Panc1 (cell line): ENCODE results near the gene RFX2. TPM values are rescaled to one million over a fixed set of nuclear protein-coding genes. Genes with fewer than 3 reads are reported as not detected.

Experiments
- ATAC-seq: fragments of 200-7000 bp; cut with Tn5 transposase; 2 replicates; pipeline ENCODE4 v1.9.1; 2020; ENCODE audit warnings: mild to moderate bottlenecking, moderate library complexity
- BruUV-seq: library from RNA; stranded (reverse); fragments of 400-500 nt; replicated peaks from 2 replicates; lab custom pipeline; 2021; lab: Mats Ljungman, UMichigan
- CTCF ChIA-PET: fragments of 300-600 bp; sonication (Branson Sonifier 250); formaldehyde crosslinking; loops from one replicate; lab custom pipeline; 2022; ENCODE audit warnings: antibody characterized with exemption; lab: Charles Lee
- POLR2A ChIA-PET: fragments of 300-600 bp; sonication (Branson Sonifier 250); formaldehyde crosslinking; loops from one replicate; lab custom pipeline; 2022; ENCODE audit warnings: antibody characterized with exemption; lab: Charles Lee
- DNase-seq: peaks from one replicate; pipeline ENCODE4 v3.0.0-alpha.2; 2010; ENCODE audit warnings: low read depth, low spot score
- H3K27ac ChIP-seq: 2 replicates; pipeline ENCODE4 v1.5.1; 2011; ENCODE audit warnings: mild to moderate bottlenecking, low read length, inconsistent platforms
- H3K27me3 ChIP-seq: fragments of 200-500 bp; sonication (Bioruptor generic); 2 replicates; pipeline ENCODE4 v1.6.0; 2014; ENCODE audit warnings: low read length, inconsistent platforms; ENCODE audit not compliant: control insufficient read depth, insufficient read depth
- H3K36me3 ChIP-seq: fragments of 200-500 bp; sonication (Bioruptor generic); 2 replicates; pipeline ENCODE4 v1.5.1; 2014; ENCODE audit warnings: inconsistent platforms, mild to moderate bottlenecking, low read length, moderate library complexity; ENCODE audit not compliant: control insufficient read depth, insufficient read depth
- H3K4me1 ChIP-seq: 2 replicates; pipeline ENCODE4 v1.5.1; 2011; ENCODE audit warnings: inconsistent platforms, mild to moderate bottlenecking, low read length, moderate library complexity; ENCODE audit not compliant: control insufficient read depth, insufficient read depth
- H3K4me3 ChIP-seq, 2 experiments: 2 replicates each; pipeline ENCODE4 v1.5.1; 2011 to 2012; ENCODE audit warnings: low read depth in 2 of 2, low read length in 2 of 2, mild to moderate bottlenecking in 2 of 2, inconsistent platforms in 1 of 2, moderate library complexity in 1 of 2
- H3K9me3 ChIP-seq: fragments of 200-500 bp; sonication (Bioruptor generic); 2 replicates; pipeline ENCODE4 v1.5.1; 2014; ENCODE audit warnings: low read depth, mild to moderate bottlenecking, inconsistent platforms, low read length, moderate library complexity; ENCODE audit not compliant: control insufficient read depth, insufficient read depth
- CTCF ChIP-seq: fragments of 450-650 bp; IDR thresholded peaks from 2 replicates; pipeline ENCODE4 v1.5.1; 2017; ENCODE audit warnings: mild to moderate bottlenecking
- POLR2AphosphoS5 ChIP-seq: IDR thresholded peaks from 2 replicates; pipeline ENCODE4 v1.6.1; 2012; ENCODE audit warnings: mild to moderate bottlenecking, low read depth, low read length, moderate library complexity
- REST ChIP-seq, 2 experiments: IDR thresholded peaks; 2 replicates each; pipeline ENCODE4 v1.6.1; 2011 to 2012; ENCODE audit warnings: low read depth in 2 of 2, control low read depth in 1 of 2, low read length in 1 of 2, mild to moderate bottlenecking in 1 of 2, moderate library complexity in 1 of 2; ENCODE audit not compliant: insufficient read depth in 1 of 2
- SIN3A ChIP-seq: IDR thresholded peaks from 2 replicates; pipeline ENCODE4 v1.6.1; 2012; ENCODE audit warnings: low read depth, mild to moderate bottlenecking, low read length, moderate library complexity, borderline replicate concordance; ENCODE audit not compliant: insufficient read depth
- TCF7L2 ChIP-seq: IDR thresholded peaks from 2 replicates; pipeline ENCODE4 v1.6.1; 2011; ENCODE audit warnings: mild to moderate bottlenecking, low read depth, low read length, inconsistent platforms
- in situ Hi-C: cut with HindIII; loops from 2 replicates; pipeline ENCODE4 v1.10.0; 2016; ENCODE audit warnings: low sequenced_read_pairs, low pct_unique_long_range_greater_than_20kb
- intact Hi-C: fragments of 100-400 bp; cut with micrococcal nuclease; formaldehyde crosslinking; loops from one replicate; pipeline ENCODE4 v1.10.0; 2022; ENCODE audit not compliant: unreplicated experiment
- total RNA-seq: library from RNA; stranded (reverse); gene quantifications from one replicate; pipeline ENCODE4 v1.2.1, GENCODE V29; 2021; ENCODE audit not compliant: unreplicated experiment

The RFX2 gene
- total RNA-seq, 1 experiment from 2014 or later, result 8.0 TPM

GRCh38 chr19:5954293-5954692 is 156.0 kb downstream of the RFX2 start:
- POLR2A ChIA-PET, result no interaction called here
- intact Hi-C loops, result no loop called here
- no peaks in the 10 kb centered on the region for H3K27me3 ChIP-seq
- CTCF ChIA-PET, result no interaction called here
- DNase-seq (no peak), ATAC-seq (no peak)
- no TSS peak for BruUV-seq
- H3K4me3 ChIP-seq, result no peak overlapping the region
- in situ Hi-C loops, result no loop called here
- H3K9me3 ChIP-seq, result no peaks in the 10 kb centered on the region
- H3K27ac ChIP-seq, result no peak overlapping the region
- H3K4me1 ChIP-seq, result peaks cover 20% of the 10 kb centered on the region
- TF ChIP-seq SIN3A (no peak), POLR2AphosphoS5 (no peak), CTCF (no peak), REST (IDR thresholded peaks at IDR 0.05; ENCODE audit: insufficient read depth in 1 of 2, low read depth in 2 of 2, low read length in 1 of 2) (no peak), TCF7L2 (no peak)
- H3K36me3 ChIP-seq, result no peaks in the 10 kb centered on the region

GRCh38 chr19:5953680-5954213 is 156.6 kb downstream of the RFX2 start:
- Histone ChIP-seq H3K4me1 (peaks cover 20% of the 10 kb centered on the region), H3K36me3 (no peaks in the 10 kb centered on the region), H3K27ac (no peak overlapping the region), H3K4me3 (no peak overlapping the region), H3K27me3 (no peaks in the 10 kb centered on the region), H3K9me3 (no peaks in the 10 kb centered on the region)
- intact Hi-C loops (no loop called here), in situ Hi-C loops (no loop called here)
- no peak for DNase-seq
- no peak for TF ChIP-seq TCF7L2
- no peak for TF ChIP-seq SIN3A
- TF ChIP-seq POLR2AphosphoS5, result no peak
- no peak for TF ChIP-seq REST (IDR thresholded peaks at IDR 0.05; ENCODE audit: insufficient read depth in 1 of 2, low read depth in 2 of 2, low read length in 1 of 2)
- TF ChIP-seq CTCF, result no peak
- no TSS peak for BruUV-seq
- CTCF ChIA-PET, result no interaction called here
- ATAC-seq, result no peak
- POLR2A ChIA-PET, result no interaction called here
